ENCODE measurements around the gene FMNL3. TPM values are rescaled to one million over a fixed set of nuclear protein-coding genes. Genes with fewer than 3 reads are reported as not detected.
A peak's percentile ranks its signal among the peaks of the same experiment; 100 is the strongest.
"Not testable (repeated sequence)": the region's sequence is repeated elsewhere in the genome, so short reads cannot be mapped to it uniquely, and the experiment has no call there.

The FMNL3 gene
- total RNA-seq, 1 experiment from 2014 or later, result 5.6 TPM

GRCh38 chr12:49744363-49744885, 37.2 kb upstream of the FMNL3 start:
- Histone ChIP-seq H2AFZ (no peak overlapping the region), H3F3A (ENCODE audit: insufficient read depth, low read depth) (peaks cover 36% of the 10 kb centered on the region; the same call in 1 of the 2 replicates), H3K9me3 (ENCODE audit: insufficient read depth, low read depth) (no peaks in the 10 kb centered on the region), H3K79me2 (ENCODE audit: low read depth) (peaks cover 80% of the 10 kb centered on the region), H3K4me1 (replicated peaks; ENCODE audit: insufficient read depth) (peaks cover 20% of the 10 kb centered on the region), H3K27ac (no peak overlapping the region), H3K4me2 (peak overlapping the region; percentile 95), H3K9me2 (ENCODE audit: insufficient read depth) (no peaks in the 10 kb centered on the region), H3K4me3 (peak overlapping the region; percentile 26; the same call in 1 of the 2 replicates), H4K20me1 (ENCODE audit: insufficient read depth) (peaks cover 69% of the 10 kb centered on the region), H3K36me3 (ENCODE audit: low read depth) (peaks cover 18% of the 10 kb centered on the region), H3K27me3 (ENCODE audit: insufficient read depth, low read depth) (no peaks in the 10 kb centered on the region)
- intact Hi-C loops (cut with micrococcal nuclease; ENCODE audit: unreplicated experiment), result no loop called here
- DNase-seq, result no peak
- TF ChIP-seq CTCF (conservative IDR thresholded peaks at IDR 0.05), result no peak
- TF ChIP-seq EZH2 (IDR thresholded peaks at IDR 0.05; ENCODE audit: low read depth), result no peak
- POLR2A ChIA-PET (ENCODE audit: unreplicated experiment), result no interaction called here
- BruUV-seq (replicated peaks), result no TSS peak
- CTCF ChIA-PET, result no interaction called here

GRCh38 chr12:49741882-49742620, 34.8 kb upstream of the FMNL3 start:
- H3K9me3 ChIP-seq (ENCODE audit: insufficient read depth, low read depth), result no peaks in the 10 kb centered on the region
- POLR2A ChIA-PET (ENCODE audit: unreplicated experiment), result interaction anchor here (0.5 to 1.0 kb wide), 13 partner anchors 13 to 776 kb away, joined by 3 to 14 read pairs (median 5); partner anchors contain the start of genes COX14 and NCKAP5L
- peak overlapping the region; percentile 95 for H3K4me2 ChIP-seq
- no peaks in the 10 kb centered on the region for H3K9me2 ChIP-seq (ENCODE audit: insufficient read depth)
- peaks cover 56% of the 10 kb centered on the region for H3K79me2 ChIP-seq (ENCODE audit: low read depth)
- peaks cover 50% of the 10 kb centered on the region for H4K20me1 ChIP-seq (ENCODE audit: insufficient read depth)
- CTCF ChIA-PET, result interaction anchor here (0.6 to 1.1 kb wide), 10 partner anchors 9 to 375 kb away, joined by 3 to 20 read pairs (median 4); partner anchors contain the start of genes COX14 and SPATS2
- TF ChIP-seq CTCF (conservative IDR thresholded peaks at IDR 0.05) (no peak), EZH2 (IDR thresholded peaks at IDR 0.05; ENCODE audit: low read depth) (no peak)
- TSS peak; percentile 100 for BruUV-seq (replicated peaks)
- peaks cover 20% of the 10 kb centered on the region for H3K4me1 ChIP-seq (replicated peaks; ENCODE audit: insufficient read depth)
- no peaks in the 10 kb centered on the region for H3K27me3 ChIP-seq (ENCODE audit: insufficient read depth, low read depth)
- peaks cover 18% of the 10 kb centered on the region for H3K36me3 ChIP-seq (ENCODE audit: low read depth)
- H3K4me3 ChIP-seq, result peak overlapping the region; percentile 96
- peak overlapping the region; percentile 66 for H2AFZ ChIP-seq
- intact Hi-C loops (cut with micrococcal nuclease; ENCODE audit: unreplicated experiment), result no loop called here
- H3F3A ChIP-seq (ENCODE audit: insufficient read depth, low read depth), result peaks cover 23% of the 10 kb centered on the region; the same call in 1 of the 2 replicates
- peak; percentile 85 to 87 for DNase-seq
- peak overlapping the region; percentile 87 for H3K27ac ChIP-seq

GRCh38 chr12:49740930-49741881, 34.0 kb upstream of the FMNL3 start, which contains the start of gene TMBIM6:
TSS of gene TMBIM6 (plus strand) at chr12:49741557. CDS start at chr12:49752494, 10,937 bp downstream.
- H3K4me3 ChIP-seq, result peak within 1 kb of the TSS; percentile 96
- peak within 1 kb of the TSS; percentile 87 for H3K27ac ChIP-seq
- TF ChIP-seq CTCF (conservative IDR thresholded peaks at IDR 0.05), result peak; percentile 92
- TF ChIP-seq EZH2 (IDR thresholded peaks at IDR 0.05; ENCODE audit: low read depth), result no peak
- H3K4me2 ChIP-seq, result peak within 1 kb of the TSS; percentile 95
- H3F3A ChIP-seq (ENCODE audit: insufficient read depth, low read depth), result peaks cover 19% of the 10 kb centered on the region; the same call in 1 of the 2 replicates
- H3K9me3 ChIP-seq (ENCODE audit: insufficient read depth, low read depth), result no peaks in the 10 kb centered on the region
- POLR2A ChIA-PET (ENCODE audit: unreplicated experiment), result interaction anchor here (0.5 to 1.0 kb wide), 32 partner anchors 13 to 938 kb away, joined by 3 to 16 read pairs (median 5); partner anchors contain the start of genes COX14, NCKAP5L and SMARCD1
- CTCF ChIA-PET, result interaction anchor here (0.5 to 1.1 kb wide), 17 partner anchors 10 to 903 kb away, joined by 3 to 20 read pairs (median 3); partner anchors contain the start of genes COX14, DDX23 and SPATS2
- H3K9me2 ChIP-seq (ENCODE audit: insufficient read depth), result no peaks in the 10 kb centered on the region
- BruUV-seq (replicated peaks), result no TSS peak
- H3K79me2 ChIP-seq (ENCODE audit: low read depth), result peaks cover 47% of the 10 kb centered on the region
- intact Hi-C loops (cut with micrococcal nuclease; ENCODE audit: unreplicated experiment), result no loop called here
- peak; percentile 98 to 99 for DNase-seq
- H3K4me1 ChIP-seq (replicated peaks; ENCODE audit: insufficient read depth), result peaks cover 20% of the 10 kb centered on the region
- H3K36me3 ChIP-seq (ENCODE audit: low read depth), result peaks cover 15% of the 10 kb centered on the region
- peak within 1 kb of the TSS; percentile 69 for H2AFZ ChIP-seq
- no peaks in the 10 kb centered on the region for H3K27me3 ChIP-seq (ENCODE audit: insufficient read depth, low read depth)
- H4K20me1 ChIP-seq (ENCODE audit: insufficient read depth), result peaks cover 42% of the 10 kb centered on the region

GRCh38 chr12:49740277-49740676, 33.1 kb upstream of the FMNL3 start:
- H2AFZ ChIP-seq; BruUV-seq (replicated peaks); DNase-seq; POLR2A ChIA-PET (ENCODE audit: unreplicated experiment); H3K4me2 ChIP-seq; H3K4me3 ChIP-seq; H3K9me2 ChIP-seq (ENCODE audit: insufficient read depth); intact Hi-C loops (cut with micrococcal nuclease; ENCODE audit: unreplicated experiment); H3K27me3 ChIP-seq (ENCODE audit: insufficient read depth, low read depth); H3K9me3 ChIP-seq (ENCODE audit: insufficient read depth, low read depth); H3K27ac ChIP-seq: not testable (repeated sequence)
- peaks cover 38% of the 10 kb centered on the region for H3K79me2 ChIP-seq (ENCODE audit: low read depth)
- peaks cover 32% of the 10 kb centered on the region for H4K20me1 ChIP-seq (ENCODE audit: insufficient read depth)
- peaks cover 18% of the 10 kb centered on the region; the same call in 1 of the 2 replicates for H3F3A ChIP-seq (ENCODE audit: insufficient read depth, low read depth)
- peaks cover 13% of the 10 kb centered on the region for H3K36me3 ChIP-seq (ENCODE audit: low read depth)
- CTCF ChIA-PET, result interaction anchor here (0.6 kb wide), 3 partner anchors 207 to 888 kb away, joined by 3 to 13 read pairs (median 8); partner anchors contain the start of gene DDX23
- peaks cover 20% of the 10 kb centered on the region for H3K4me1 ChIP-seq (replicated peaks; ENCODE audit: insufficient read depth)
